ENCODE data around the gene USP17L22. TPM values are rescaled to one million over a fixed set of nuclear protein-coding genes. Genes with fewer than 3 reads are reported as not detected.
"Not testable (repeated sequence)": the region's sequence is repeated elsewhere in the genome, so short reads cannot be mapped to it uniquely, and the experiment has no call there.

The USP17L22 gene, protein sequence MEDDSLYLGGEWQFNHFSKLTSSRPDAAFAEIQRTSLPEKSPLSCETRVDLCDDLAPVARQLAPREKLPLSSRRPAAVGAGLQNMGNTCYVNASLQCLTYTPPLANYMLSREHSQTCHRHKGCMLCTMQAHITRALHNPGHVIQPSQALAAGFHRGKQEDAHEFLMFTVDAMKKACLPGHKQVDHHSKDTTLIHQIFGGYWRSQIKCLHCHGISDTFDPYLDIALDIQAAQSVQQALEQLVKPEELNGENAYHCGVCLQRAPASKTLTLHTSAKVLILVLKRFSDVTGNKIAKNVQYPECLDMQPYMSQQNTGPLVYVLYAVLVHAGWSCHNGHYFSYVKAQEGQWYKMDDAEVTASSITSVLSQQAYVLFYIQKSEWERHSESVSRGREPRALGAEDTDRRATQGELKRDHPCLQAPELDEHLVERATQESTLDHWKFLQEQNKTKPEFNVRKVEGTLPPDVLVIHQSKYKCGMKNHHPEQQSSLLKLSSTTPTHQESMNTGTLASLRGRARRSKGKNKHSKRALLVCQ
- polyA plus RNA-seq (2012; ENCODE audit: insufficient read depth, insufficient read length) = not detected

DNA sequence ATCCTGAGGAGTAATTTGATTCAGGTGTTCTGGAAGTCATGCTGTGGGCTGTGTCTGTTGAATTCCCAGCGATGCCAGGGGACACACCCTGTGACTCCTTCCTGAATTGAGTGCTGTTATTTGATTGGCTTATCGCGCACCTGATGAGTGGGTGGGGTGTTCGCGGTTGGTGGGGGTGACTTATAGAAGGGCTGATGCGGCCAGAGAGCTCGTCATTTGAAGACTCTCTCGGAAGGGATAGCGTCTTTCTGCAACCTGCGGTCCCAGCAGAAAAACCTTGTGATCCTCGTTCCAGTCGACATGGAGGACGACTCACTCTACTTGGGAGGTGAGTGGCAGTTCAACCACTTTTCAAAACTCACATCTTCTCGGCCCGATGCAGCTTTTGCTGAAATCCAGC lies at the start of gene USP17L22:
Gene USP17L22, plus strand, starts transcription at position 301 of the 400 bp plus-strand sequence. Its CDS starts 0 bp downstream, at position 301.
- not testable (repeated sequence) for DNase-seq (ENCODE audit: low read depth, low spot score)

DNA sequence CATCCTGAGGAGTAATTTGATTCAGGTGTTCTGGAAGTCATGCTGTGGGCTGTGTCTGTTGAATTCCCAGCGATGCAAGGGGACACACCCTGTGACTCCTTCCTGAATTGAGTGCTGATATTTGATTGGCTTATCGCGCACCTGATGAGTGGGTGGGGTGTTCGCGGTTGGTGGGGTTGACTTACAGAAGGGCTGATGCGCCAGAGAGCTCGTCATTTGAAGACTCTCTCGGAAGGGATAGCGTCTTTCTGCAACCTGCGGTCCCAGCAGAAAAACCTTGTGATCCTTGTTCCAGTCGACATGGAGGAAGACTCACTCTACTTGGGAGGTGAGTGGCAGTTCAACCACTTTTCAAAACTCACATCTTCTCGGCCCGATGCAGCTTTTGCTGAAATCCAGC lies 47.6 kb upstream of the USP17L22 start, which contains the start of gene USP17L12:
Gene USP17L12, plus strand, starts transcription at position 301 of the 400 bp plus-strand sequence. Its CDS starts 0 bp downstream, at position 301.
- H3K4me3 ChIP-seq (ENCODE audit: low read length); DNase-seq (ENCODE audit: low read depth, low spot score): not testable (repeated sequence)

More for the DNA sequence above, at the start of gene USP17L22:
- not testable (repeated sequence) for H3K4me3 ChIP-seq (ENCODE audit: low read length)

DNA sequence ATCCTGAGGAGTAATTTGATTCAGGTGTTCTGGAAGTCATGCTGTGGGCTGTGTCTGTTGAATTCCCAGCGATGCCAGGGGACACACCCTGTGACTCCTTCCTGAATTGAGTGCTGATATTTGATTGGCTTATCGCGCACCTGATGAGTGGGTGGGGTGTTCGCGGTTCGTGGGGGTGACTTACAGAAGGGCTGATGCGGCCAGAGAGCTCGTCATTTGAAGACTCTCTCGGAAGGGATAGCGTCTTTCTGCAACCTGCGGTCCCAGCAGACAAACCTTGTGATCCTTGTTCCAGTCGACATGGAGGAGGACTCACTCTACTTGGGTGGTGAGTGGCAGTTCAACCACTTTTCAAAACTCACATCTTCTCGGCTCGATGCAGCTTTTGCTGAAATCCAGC lies 42.8 kb upstream of the USP17L22 start, which contains the start of gene USP17L13:
Gene USP17L13, plus strand, starts transcription at position 301 of the 400 bp plus-strand sequence. Its CDS starts 0 bp downstream, at position 301.
- H3K4me3 ChIP-seq (ENCODE audit: low read length); DNase-seq (ENCODE audit: low read depth, low spot score): not testable (repeated sequence)

DNA sequence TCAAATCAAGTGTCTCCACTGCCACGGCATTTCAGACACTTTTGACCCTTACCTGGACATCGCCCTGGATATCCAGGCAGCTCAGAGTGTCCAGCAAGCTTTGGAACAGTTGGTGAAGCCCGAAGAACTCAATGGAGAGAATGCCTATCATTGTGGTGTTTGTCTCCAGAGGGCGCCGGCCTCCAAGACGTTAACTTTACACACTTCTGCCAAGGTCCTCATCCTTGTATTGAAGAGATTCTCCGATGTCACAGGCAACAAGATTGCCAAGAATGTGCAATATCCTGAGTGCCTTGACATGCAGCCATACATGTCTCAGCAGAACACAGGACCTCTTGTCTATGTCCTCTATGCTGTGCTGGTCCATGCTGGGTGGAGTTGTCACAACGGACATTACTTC lies 37.2 kb upstream of the USP17L22 start:
- not testable (repeated sequence) for H3K4me3 ChIP-seq (ENCODE audit: low read length); DNase-seq (ENCODE audit: low read depth, low spot score)

DNA sequence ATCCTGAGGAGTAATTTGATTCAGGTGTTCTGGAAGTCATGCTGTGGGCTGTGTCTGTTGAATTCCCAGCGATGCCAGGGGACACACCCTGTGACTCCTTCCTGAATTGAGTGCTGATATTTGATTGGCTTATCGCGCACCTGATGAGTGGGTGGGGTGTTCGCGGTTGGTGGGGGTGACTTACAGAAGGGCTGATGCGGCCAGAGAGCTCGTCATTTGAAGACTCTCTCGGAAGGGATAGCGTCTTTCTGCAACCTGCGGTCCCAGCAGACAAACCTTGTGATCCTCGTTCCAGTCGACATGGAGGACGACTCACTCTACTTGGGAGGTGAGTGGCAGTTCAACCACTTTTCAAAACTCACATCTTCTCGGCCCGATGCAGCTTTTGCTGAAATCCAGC lies 33.3 kb upstream of the USP17L22 start, which contains the start of gene USP17L15:
Gene USP17L15, plus strand, starts transcription at position 301 of the 400 bp plus-strand sequence. Its CDS starts 0 bp downstream, at position 301.
- not testable (repeated sequence) for H3K4me3 ChIP-seq (ENCODE audit: low read length); DNase-seq (ENCODE audit: low read depth, low spot score)

DNA sequence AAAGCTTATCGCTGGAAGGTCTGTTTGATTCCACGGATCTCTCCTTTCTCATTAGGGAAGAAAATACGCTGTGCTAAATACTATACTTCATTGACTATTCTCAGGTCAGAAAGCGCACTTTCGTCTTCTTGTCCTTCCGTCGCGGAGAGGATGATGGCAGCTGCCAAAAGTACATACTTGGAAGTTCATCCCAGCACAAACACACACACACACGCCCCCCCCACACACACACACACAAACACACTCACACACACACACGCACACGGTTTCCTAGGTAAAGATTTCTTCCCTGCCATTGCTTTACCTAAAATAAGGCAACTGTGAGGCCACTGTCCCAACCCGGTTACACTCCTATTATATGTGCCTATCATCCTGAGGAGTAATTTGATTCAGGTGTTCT lies 29.0 kb upstream of the USP17L22 start:
- not testable (repeated sequence) for H3K4me3 ChIP-seq (ENCODE audit: low read length); DNase-seq (ENCODE audit: low read depth, low spot score)

DNA sequence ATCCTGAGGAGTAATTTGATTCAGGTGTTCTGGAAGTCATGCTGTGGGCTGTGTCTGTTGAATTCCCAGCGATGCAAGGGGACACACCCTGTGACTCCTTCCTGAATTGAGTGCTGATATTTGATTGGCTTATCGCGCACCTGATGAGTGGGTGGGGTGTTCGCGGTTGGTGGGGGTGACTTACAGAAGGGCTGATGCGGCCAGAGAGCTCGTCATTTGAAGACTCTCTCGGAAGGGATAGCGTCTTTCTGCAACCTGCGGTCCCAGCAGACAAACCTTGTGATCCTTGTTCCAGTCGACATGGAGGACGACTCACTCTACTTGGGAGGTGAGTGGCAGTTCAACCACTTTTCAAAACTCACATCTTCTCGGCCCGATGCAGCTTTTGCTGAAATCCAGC lies 23.8 kb upstream of the USP17L22 start, which contains the start of gene USP17L17:
Gene USP17L17, plus strand, starts transcription at position 301 of the 400 bp plus-strand sequence. Its CDS starts 0 bp downstream, at position 301.
- DNase-seq (ENCODE audit: low read depth, low spot score); H3K4me3 ChIP-seq (ENCODE audit: low read length): not testable (repeated sequence)

DNA sequence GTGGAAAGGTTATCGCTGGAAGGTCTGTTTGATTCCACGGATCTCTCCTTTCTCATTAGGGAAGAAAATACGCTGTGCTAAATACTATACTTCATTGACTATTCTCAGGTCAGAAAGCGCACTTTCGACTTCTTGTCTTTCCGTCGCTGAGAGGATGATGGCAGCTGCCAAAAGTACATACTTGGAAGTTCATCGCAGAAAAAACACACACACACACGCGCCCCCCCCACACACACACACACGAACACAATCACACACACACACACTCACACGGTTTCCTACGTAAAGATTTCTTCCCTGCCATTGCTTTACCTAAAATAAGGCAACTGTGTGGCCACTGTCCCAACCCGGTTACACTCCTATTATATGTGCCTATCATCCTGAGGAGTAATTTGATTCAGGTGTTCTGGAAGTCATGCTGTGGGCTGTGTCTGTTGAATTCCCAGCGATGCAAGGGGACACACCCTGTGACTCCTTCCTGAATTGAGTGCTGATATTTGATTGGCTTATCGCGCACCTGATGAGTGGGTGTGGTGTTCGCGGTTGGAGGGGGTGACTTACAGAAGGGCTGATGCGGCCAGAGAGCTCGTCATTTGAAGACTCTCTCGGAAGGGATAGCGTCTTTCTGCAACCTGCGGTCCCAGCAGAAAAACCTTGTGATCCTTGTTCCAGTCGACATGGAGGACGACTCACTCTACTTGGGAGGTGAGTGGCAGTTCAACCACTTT lies 19.3 kb upstream of the USP17L22 start, which contains the start of gene USP17L18:
Gene USP17L18, plus strand, starts transcription at position 678 of the 728 bp plus-strand sequence. Its CDS starts 0 bp downstream, at position 678.
- DNase-seq (ENCODE audit: low read depth, low spot score); H3K4me3 ChIP-seq (ENCODE audit: low read length): not testable (repeated sequence)

DNA sequence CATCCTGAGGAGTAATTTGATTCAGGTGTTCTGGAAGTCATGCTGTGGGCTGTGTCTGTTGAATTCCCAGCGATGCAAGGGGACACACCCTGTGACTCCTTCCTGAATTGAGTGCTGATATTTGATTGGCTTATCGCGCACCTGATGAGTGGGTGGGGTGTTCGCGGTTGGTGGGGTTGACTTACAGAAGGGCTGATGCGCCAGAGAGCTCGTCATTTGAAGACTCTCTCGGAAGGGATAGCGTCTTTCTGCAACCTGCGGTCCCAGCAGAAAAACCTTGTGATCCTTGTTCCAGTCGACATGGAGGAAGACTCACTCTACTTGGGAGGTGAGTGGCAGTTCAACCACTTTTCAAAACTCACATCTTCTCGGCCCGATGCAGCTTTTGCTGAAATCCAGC lies 14.3 kb upstream of the USP17L22 start, which contains the start of gene USP17L19:
Gene USP17L19, plus strand, starts transcription at position 301 of the 400 bp plus-strand sequence. Its CDS starts 0 bp downstream, at position 301.
- not testable (repeated sequence) for DNase-seq (ENCODE audit: low read depth, low spot score); H3K4me3 ChIP-seq (ENCODE audit: low read length)

DNA sequence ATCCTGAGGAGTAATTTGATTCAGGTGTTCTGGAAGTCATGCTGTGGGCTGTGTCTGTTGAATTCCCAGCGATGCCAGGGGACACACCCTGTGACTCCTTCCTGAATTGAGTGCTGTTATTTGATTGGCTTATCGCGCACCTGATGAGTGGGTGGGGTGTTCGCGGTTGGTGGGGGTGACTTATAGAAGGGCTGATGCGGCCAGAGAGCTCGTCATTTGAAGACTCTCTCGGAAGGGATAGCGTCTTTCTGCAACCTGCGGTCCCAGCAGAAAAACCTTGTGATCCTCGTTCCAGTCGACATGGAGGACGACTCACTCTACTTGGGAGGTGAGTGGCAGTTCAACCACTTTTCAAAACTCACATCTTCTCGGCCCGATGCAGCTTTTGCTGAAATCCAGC lies 9.6 kb upstream of the USP17L22 start, which contains the start of gene USP17L20:
Gene USP17L20, plus strand, starts transcription at position 301 of the 400 bp plus-strand sequence. Its CDS starts 0 bp downstream, at position 301.
- not testable (repeated sequence) for DNase-seq (ENCODE audit: low read depth, low spot score)

DNA sequence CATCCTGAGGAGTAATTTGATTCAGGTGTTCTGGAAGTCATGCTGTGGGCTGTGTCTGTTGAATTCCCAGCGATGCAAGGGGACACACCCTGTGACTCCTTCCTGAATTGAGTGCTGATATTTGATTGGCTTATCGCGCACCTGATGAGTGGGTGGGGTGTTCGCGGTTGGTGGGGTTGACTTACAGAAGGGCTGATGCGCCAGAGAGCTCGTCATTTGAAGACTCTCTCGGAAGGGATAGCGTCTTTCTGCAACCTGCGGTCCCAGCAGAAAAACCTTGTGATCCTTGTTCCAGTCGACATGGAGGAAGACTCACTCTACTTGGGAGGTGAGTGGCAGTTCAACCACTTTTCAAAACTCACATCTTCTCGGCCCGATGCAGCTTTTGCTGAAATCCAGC lies 4.8 kb upstream of the USP17L22 start, which contains the start of gene USP17L21:
Gene USP17L21, plus strand, starts transcription at position 301 of the 400 bp plus-strand sequence. Its CDS starts 0 bp downstream, at position 301.
- not testable (repeated sequence) for H3K4me3 ChIP-seq (ENCODE audit: low read length)

More for the DNA sequence above, 9.6 kb upstream of the USP17L22 start, which contains the start of gene USP17L20:
- H3K4me3 ChIP-seq (ENCODE audit: low read length) = not testable (repeated sequence)

DNA sequence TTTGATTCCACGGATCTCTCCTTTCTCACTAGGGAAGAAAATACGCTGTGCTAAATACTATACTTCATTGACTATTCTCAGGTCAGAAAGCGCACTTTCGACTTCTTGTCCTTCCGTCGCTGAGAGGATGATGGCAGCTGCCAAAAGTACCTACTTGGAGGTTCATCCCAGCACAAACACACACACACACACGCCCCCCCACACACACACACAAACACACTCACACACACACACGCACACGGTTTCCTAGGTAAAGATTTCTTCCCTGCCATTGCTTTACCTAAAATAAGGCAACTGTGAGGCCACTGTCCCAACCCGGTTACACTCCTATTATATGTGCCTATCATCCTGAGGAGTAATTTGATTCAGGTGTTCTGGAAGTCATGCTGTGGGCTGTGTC lies 4.3 kb downstream of the USP17L22 start:
- DNase-seq (ENCODE audit: low read depth, low spot score); H3K4me3 ChIP-seq (ENCODE audit: low read length): not testable (repeated sequence)

More for the DNA sequence above, 4.8 kb upstream of the USP17L22 start, which contains the start of gene USP17L21:
- not testable (repeated sequence) for DNase-seq (ENCODE audit: low read depth, low spot score)

All from Jurkat, Clone E6-1 (cell line).